Measurements from ENCODE around the gene SRF. TPM values are rescaled to one million over a fixed set of nuclear protein-coding genes. Genes with fewer than 3 reads are reported as not detected.

The SRF gene
- total RNA-seq, 2 experiments from 2014 or later: 22.8 to 23.7 TPM

GRCh38 chr6:43141644-43142043 is 29.4 kb upstream of the SRF start:
- no peak overlapping the region for H3K27ac Mint-ChIP-seq
- H3K4me3 Mint-ChIP-seq: no peak overlapping the region
- no peaks in the 10 kb centered on the region for H3K9me3 Mint-ChIP-seq
- H3K9me3 ChIP-seq (ENCODE audit: control insufficient read depth in 1 of 2, insufficient read depth in 1 of 2, low read length in 2 of 2): no peaks in the 10 kb centered on the region
- no peak for TF ChIP-seq CTCF (IDR thresholded peaks at IDR 0.05)
- no peak overlapping the region for H3K27ac ChIP-seq (ENCODE audit: low read depth in 1 of 2, low read length in 2 of 2)
- ATAC-seq (ENCODE audit: poor library complexity) (no peak), DNase-seq (no peak)
- POLR2A ChIA-PET: interaction anchor here (1.3 kb wide), 1 partner anchor 127 kb away, joined by 3 read pairs; the partner anchor contains the start of gene KLHDC3
- peaks cover 19% of the 10 kb centered on the region for H3K4me1 ChIP-seq (ENCODE audit: insufficient read depth, low read length)
- no peaks in the 10 kb centered on the region for H3K36me3 Mint-ChIP-seq (ENCODE audit: low read depth)
- H3K27me3 ChIP-seq (ENCODE audit: control insufficient read depth in 1 of 2, insufficient read depth in 2 of 2, low read length in 2 of 2): no peaks in the 10 kb centered on the region
- intact Hi-C loops (cut with DNase I, micrococcal nuclease): loop anchor here (2.0 to 5.0 kb wide), 4 partner anchors 73 to 484 kb away; no protein-coding TSS in a partner anchor
- no peaks in the 10 kb centered on the region for H3K36me3 ChIP-seq (ENCODE audit: insufficient read depth, low read length)
- H3K27me3 Mint-ChIP-seq: no peaks in the 10 kb centered on the region
- CTCF ChIA-PET: no interaction called here
- H3K4me3 ChIP-seq (ENCODE audit: low read length): no peak overlapping the region
- peaks cover 10% of the 10 kb centered on the region for H3K4me1 Mint-ChIP-seq (ENCODE audit: low read depth)

GRCh38 chr6:43142101-43142500 is 29.0 kb upstream of the SRF start:
- Histone ChIP-seq H3K4me1 (ENCODE audit: insufficient read depth, low read length) (peaks cover 19% of the 10 kb centered on the region), H3K27ac (ENCODE audit: low read depth in 1 of 2, low read length in 2 of 2) (no peak overlapping the region), H3K27me3 (ENCODE audit: control insufficient read depth in 1 of 2, insufficient read depth in 2 of 2, low read length in 2 of 2) (peaks cover 0 to 2% of the 10 kb centered on the region in 2 experiments), H3K9me3 (ENCODE audit: control insufficient read depth in 1 of 2, insufficient read depth in 1 of 2, low read length in 2 of 2) (no peaks in the 10 kb centered on the region), H3K36me3 (ENCODE audit: insufficient read depth, low read length) (no peaks in the 10 kb centered on the region), H3K4me3 (ENCODE audit: low read length) (no peak overlapping the region)
- H3K4me1 Mint-ChIP-seq (ENCODE audit: low read depth): peaks cover 10% of the 10 kb centered on the region
- CTCF ChIA-PET: no interaction called here
- H3K27ac Mint-ChIP-seq: peak overlapping the region; percentile 51
- H3K4me3 Mint-ChIP-seq: no peak overlapping the region
- POLR2A ChIA-PET: interaction anchor here (1.3 kb wide), 1 partner anchor 128 kb away, joined by 3 read pairs; the partner anchor contains the start of gene KLHDC3
- H3K27me3 Mint-ChIP-seq: no peaks in the 10 kb centered on the region
- H3K36me3 Mint-ChIP-seq (ENCODE audit: low read depth): no peaks in the 10 kb centered on the region
- intact Hi-C loops (cut with DNase I, micrococcal nuclease): loop anchor here (2.0 to 5.0 kb wide), 4 partner anchors 73 to 485 kb away; no protein-coding TSS in a partner anchor
- no peak for ATAC-seq (ENCODE audit: poor library complexity)
- no peak for TF ChIP-seq CTCF (IDR thresholded peaks at IDR 0.05)
- DNase-seq: peak in 5 of 14 experiments; percentile 10 to 55 (median 41)
- H3K9me3 Mint-ChIP-seq: no peaks in the 10 kb centered on the region

GRCh38 chr6:43143235-43144128 is 27.6 kb upstream of the SRF start:
- ChIA-PET POLR2A (interaction anchor here (0.5 to 1.6 kb wide), 9 partner anchors 28 to 966 kb away, joined by 3 to 7 read pairs (median 4); partner anchors contain the start of genes CNPY3, KLHDC3, PPP2R5D and RRP36), CTCF (interaction anchor here (0.7 to 1.3 kb wide), 15 partner anchors 9 to 264 kb away, joined by 3 to 6 read pairs (median 3); partner anchors contain the start of genes CNPY3, CUL7 and RPL7L1)
- no peaks in the 10 kb centered on the region for H3K36me3 Mint-ChIP-seq (ENCODE audit: low read depth)
- no peaks in the 10 kb centered on the region for H3K27me3 Mint-ChIP-seq
- H3K4me3 ChIP-seq (ENCODE audit: low read length): no peak overlapping the region
- H3K4me1 ChIP-seq (ENCODE audit: insufficient read depth, low read length): peaks cover 19% of the 10 kb centered on the region
- peak; percentile 99 for ATAC-seq (ENCODE audit: poor library complexity)
- peaks cover 10% of the 10 kb centered on the region for H3K4me1 Mint-ChIP-seq (ENCODE audit: low read depth)
- peak; percentile 88 for TF ChIP-seq CTCF (IDR thresholded peaks at IDR 0.05)
- H3K9me3 ChIP-seq (ENCODE audit: control insufficient read depth in 1 of 2, insufficient read depth in 1 of 2, low read length in 2 of 2): no peaks in the 10 kb centered on the region
- intact Hi-C loops (cut with DNase I, micrococcal nuclease): loop anchor here (1.0 to 5.0 kb wide), 7 partner anchors 73 to 486 kb away; no protein-coding TSS in a partner anchor
- H3K4me3 Mint-ChIP-seq: no peak overlapping the region
- H3K27me3 ChIP-seq (ENCODE audit: control insufficient read depth in 1 of 2, insufficient read depth in 2 of 2, low read length in 2 of 2): peaks cover 0 to 2% of the 10 kb centered on the region in 2 experiments
- no peak overlapping the region for H3K27ac ChIP-seq (ENCODE audit: low read depth in 1 of 2, low read length in 2 of 2)
- peak; percentile 50 to 88 (median 70) for DNase-seq
- H3K36me3 ChIP-seq (ENCODE audit: insufficient read depth, low read length): no peaks in the 10 kb centered on the region
- H3K27ac Mint-ChIP-seq: no peak overlapping the region
- H3K9me3 Mint-ChIP-seq: no peaks in the 10 kb centered on the region
